Measurements from ENCODE around the gene GNG7.

The GNG7 gene

DNA sequence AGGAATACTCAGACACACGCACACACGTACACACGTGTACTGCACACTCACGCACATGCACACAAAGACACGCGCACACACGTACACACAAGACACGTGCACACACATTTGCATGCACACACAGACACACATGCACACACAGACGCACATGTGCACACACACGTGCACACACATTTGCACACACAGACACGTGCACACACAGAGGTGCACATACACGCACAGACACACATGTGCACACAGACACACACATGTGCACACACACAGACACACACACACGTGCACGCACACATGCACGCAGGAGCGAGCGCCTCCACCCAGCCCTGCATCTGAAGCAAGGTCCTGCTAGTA lies 145.4 kb downstream of the GNG7 start:
- Mint-ChIP-seq H3K9me3 (no peaks in the 10 kb centered on the region), H3K4me3 (no peak overlapping the region), H3K27ac (peak overlapping the region; percentile 15), H3K36me3 (ENCODE audit: low read depth) (no peaks in the 10 kb centered on the region), H3K4me1 (ENCODE audit: low read depth) (peaks cover 30% of the 10 kb centered on the region), H3K27me3 (ENCODE audit: low read depth) (no peaks in the 10 kb centered on the region)

DNA sequence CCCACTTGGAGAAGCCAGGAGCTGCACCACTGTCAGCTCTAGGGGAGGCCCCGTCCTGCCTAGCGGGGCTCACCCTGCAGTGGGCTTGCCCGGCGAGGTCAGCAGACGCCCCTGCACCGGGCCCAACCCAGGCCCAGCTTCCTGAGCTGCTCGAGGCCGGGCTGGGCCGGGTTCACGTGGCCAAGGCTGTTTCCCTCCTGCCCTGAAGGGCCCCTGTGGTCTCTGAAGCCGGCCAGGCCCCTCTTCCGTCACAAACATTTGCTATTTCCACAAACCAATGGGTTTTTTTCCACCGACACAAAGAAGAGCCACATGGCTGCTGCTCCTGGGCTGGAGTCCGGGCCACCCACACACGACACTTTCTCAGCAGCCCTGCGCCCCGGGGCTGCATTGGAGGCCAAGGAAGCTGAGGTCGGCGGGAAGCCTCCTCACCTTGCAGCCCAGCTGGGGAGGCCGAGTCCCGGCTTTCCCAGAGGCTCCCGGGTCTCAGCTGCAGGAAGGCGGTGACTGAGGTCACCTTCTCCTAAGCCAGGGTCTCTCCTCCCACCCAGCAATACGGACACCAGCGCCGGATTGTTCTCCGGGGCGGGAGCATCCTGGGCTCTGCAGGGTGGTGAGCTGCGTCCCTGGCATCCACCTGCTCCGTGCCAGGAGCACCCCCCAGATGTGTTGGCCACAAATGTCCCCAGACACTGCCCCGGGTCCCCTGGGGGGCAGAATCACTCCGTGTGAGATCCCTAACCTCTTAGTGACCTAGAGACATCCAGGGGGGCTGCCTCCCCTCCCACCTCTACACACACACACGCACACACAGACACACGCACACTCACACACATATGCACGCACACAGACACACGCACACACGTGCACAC lies 146.0 kb downstream of the GNG7 start:
- H3K27me3 Mint-ChIP-seq (ENCODE audit: low read depth), result no peaks in the 10 kb centered on the region
- H3K4me1 Mint-ChIP-seq (ENCODE audit: low read depth), result peaks cover 29% of the 10 kb centered on the region
- no peak overlapping the region for H3K4me3 Mint-ChIP-seq
- peak overlapping the region; percentile 15 for H3K27ac Mint-ChIP-seq
- no peaks in the 10 kb centered on the region for H3K9me3 Mint-ChIP-seq
- no peaks in the 10 kb centered on the region for H3K36me3 Mint-ChIP-seq (ENCODE audit: low read depth)

GRCh38 chr19:2555422-2556220 lies 146.9 kb downstream of the GNG7 start:
- Mint-ChIP-seq H3K27me3 (ENCODE audit: low read depth) (no peaks in the 10 kb centered on the region), H3K36me3 (ENCODE audit: low read depth) (no peaks in the 10 kb centered on the region), H3K9me3 (no peaks in the 10 kb centered on the region), H3K27ac (no peak overlapping the region), H3K4me3 (no peak overlapping the region), H3K4me1 (ENCODE audit: low read depth) (peaks cover 24% of the 10 kb centered on the region)

- H3K4me3 Mint-ChIP-seq, result no peak overlapping the region
- H3K27ac Mint-ChIP-seq, result peak overlapping the region; percentile 49
- H3K4me1 Mint-ChIP-seq (ENCODE audit: low read depth), result peaks cover 22% of the 10 kb centered on the region
- no peaks in the 10 kb centered on the region for H3K9me3 Mint-ChIP-seq
- H3K36me3 Mint-ChIP-seq (ENCODE audit: low read depth), result no peaks in the 10 kb centered on the region
- no peaks in the 10 kb centered on the region for H3K27me3 Mint-ChIP-seq (ENCODE audit: low read depth)
These were observed 147.6 kb downstream of the GNG7 start for GRCh38 chr19:2554856-2555255.

DNA sequence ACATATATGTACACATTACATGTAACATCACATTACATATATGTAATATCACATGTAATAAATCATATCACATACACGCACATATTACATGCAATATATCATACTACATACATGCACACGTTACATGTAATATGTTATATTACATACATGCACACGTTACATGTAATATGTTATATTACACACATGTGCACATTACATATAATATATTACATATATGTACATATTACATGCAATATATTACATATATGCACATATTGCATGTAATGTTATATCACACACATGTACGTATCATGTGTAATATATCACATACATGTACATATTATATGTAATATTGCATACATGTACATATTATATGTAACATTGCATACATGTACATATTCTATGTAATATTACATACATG lies 149.0 kb downstream of the GNG7 start:
- Mint-ChIP-seq H3K4me3 (no peak overlapping the region), H3K4me1 (ENCODE audit: low read depth) (peaks cover 20% of the 10 kb centered on the region), H3K36me3 (ENCODE audit: low read depth) (no peaks in the 10 kb centered on the region), H3K9me3 (no peaks in the 10 kb centered on the region), H3K27ac (no peak overlapping the region), H3K27me3 (ENCODE audit: low read depth) (no peaks in the 10 kb centered on the region)

DNA sequence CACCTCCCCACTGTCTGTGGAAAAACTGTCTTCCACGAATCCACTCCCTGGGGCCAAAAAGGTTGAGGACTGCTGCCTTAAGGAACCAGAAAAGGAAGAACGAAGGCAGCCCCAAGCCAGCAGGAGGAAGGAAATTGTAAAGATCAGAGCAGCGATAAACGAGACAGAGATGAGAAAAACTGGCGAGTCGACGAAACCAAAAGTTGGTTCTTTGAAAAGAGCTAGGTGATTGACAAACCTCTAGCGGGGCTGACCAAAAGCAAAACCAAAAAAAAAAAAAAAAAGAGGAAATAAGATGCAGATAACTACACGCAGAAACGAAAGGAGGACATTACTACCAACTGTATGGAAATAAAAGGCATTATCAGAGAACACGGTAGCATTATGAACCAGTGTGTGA lies 149.6 kb downstream of the GNG7 start:
- no peaks in the 10 kb centered on the region for H3K27me3 Mint-ChIP-seq (ENCODE audit: low read depth)
- H3K36me3 Mint-ChIP-seq (ENCODE audit: low read depth), result no peaks in the 10 kb centered on the region

DNA sequence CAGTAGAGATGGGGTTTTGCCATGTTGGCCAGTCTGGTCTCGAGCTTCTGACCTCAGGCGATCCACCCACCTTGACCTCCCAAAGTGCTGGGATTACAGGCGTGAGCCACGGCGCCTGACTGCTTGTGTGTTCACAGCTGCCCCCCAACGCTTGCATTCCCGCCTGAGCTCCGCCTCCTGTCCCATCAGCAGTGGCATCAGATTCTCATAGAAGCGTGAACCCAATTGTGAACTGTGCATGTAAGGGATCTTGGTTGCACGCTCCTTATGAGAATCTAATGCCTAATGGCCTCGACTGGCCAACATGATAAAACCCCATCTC lies 150.7 kb downstream of the GNG7 start:
- Mint-ChIP-seq H3K4me3 (no peak overlapping the region), H3K36me3 (ENCODE audit: low read depth) (no peaks in the 10 kb centered on the region), H3K4me1 (ENCODE audit: low read depth) (peaks cover 17% of the 10 kb centered on the region), H3K27me3 (ENCODE audit: low read depth) (no peaks in the 10 kb centered on the region), H3K9me3 (no peaks in the 10 kb centered on the region), H3K27ac (no peak overlapping the region)

More for the DNA sequence above, 149.6 kb downstream of the GNG7 start:
- H3K4me1 Mint-ChIP-seq (ENCODE audit: low read depth), result peaks cover 20% of the 10 kb centered on the region
- H3K27ac Mint-ChIP-seq, result peak overlapping the region; percentile 90
- peak overlapping the region; percentile 67 for H3K4me3 Mint-ChIP-seq
- no peaks in the 10 kb centered on the region for H3K9me3 Mint-ChIP-seq

DNA sequence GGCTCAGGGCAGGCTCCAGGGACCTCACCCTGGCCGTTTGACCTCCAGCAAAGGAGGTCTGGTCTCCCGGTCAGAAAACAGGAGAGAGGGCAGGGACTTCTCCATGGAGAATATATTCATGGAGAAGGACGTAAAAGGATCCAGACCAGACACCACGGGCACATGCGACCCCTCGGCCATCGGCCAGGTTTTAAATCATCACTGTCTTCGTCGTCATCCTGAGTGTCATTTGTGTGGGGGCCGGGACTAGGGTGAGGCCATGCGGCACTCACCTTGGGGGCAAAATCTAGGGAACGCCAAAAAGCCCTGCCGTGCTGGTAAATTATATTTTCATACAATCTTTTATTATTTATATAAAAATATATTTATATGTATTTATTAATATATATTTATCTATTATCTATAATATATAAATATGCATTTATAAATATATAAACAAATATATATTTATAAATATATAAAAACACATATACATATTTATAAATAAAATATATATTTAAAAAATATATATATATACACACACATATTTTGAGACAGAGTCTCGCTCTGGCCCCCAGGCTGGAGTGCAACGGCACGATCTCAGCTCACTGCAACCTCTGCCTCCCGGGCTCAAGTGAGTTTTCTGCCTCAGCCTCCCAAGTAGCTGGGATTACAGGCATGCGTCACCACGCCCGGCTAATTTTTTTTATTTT lies 151.2 kb downstream of the GNG7 start:
- no peak overlapping the region for H3K4me3 Mint-ChIP-seq
- H3K4me1 Mint-ChIP-seq (ENCODE audit: low read depth), result peaks cover 17% of the 10 kb centered on the region

DNA sequence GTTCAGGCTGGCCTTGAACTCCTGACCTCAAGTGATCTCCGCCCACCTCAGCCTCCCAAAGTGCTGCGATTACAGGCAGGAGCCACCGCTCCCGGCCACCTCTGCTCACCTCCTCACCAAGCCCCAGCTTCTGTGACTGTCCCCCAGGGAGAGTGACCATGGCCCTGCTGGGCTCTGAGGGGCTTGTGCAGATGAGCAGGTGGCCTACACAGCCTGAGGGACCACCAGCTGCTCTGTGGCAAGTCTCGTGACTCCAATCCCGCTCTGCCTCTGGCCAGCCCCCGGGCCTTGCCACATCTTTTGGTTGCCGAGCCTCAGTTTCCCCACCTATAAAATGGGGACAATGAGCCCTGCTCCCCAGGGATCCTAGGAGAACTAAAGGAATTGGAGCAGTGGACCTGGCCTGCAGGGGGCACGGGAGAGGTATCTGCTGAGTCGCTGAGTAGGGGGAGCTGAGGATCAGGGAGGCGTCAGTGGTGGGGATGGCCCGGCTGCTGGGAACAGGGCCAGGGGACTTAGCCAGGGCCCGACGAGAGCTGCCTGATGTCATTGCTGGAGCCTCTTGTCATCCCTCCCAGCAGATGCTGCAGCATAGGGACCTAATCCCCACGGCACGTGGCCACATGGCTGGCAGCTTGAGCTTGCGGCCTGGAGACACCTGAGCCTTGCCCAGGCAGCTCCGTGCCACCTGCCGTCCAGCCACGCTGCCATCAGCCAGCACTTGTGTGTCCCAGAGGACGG lies 151.9 kb downstream of the GNG7 start:
- Mint-ChIP-seq H3K27ac (no peak overlapping the region), H3K4me1 (ENCODE audit: low read depth) (peaks cover 17% of the 10 kb centered on the region), H3K27me3 (ENCODE audit: low read depth) (no peaks in the 10 kb centered on the region), H3K36me3 (ENCODE audit: low read depth) (no peaks in the 10 kb centered on the region), H3K4me3 (no peak overlapping the region), H3K9me3 (no peaks in the 10 kb centered on the region)

More for the DNA sequence above, 151.2 kb downstream of the GNG7 start:
- Mint-ChIP-seq H3K27me3 (ENCODE audit: low read depth) (no peaks in the 10 kb centered on the region), H3K9me3 (no peaks in the 10 kb centered on the region), H3K36me3 (ENCODE audit: low read depth) (no peaks in the 10 kb centered on the region), H3K27ac (no peak overlapping the region)

DNA sequence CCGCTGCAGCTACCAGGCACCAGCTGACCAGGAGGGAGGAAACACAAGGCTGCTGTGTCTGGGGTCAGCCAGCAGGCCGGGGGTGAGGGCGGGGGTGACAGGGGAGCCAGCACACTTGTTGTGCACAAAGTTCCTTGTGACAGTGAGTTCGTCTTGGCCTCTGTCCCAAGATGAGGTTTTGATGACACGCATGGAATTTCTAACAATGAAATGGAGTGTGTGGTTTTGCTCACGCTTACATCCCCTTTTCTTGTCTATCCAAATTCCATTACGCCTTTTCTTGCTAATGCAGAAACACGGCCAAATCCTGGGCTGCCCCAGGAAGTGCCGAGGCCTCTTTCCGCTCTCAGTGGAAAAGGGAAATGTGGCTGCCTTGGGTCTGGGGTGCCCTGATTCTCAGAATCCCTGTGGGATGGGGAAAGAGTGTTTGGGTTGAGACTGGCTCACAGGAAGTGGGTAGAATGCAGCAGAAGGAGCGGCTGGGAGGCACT lies 152.7 kb downstream of the GNG7 start:
- Mint-ChIP-seq H3K9me3 (no peaks in the 10 kb centered on the region), H3K4me1 (ENCODE audit: low read depth) (peaks cover 12% of the 10 kb centered on the region), H3K4me3 (no peak overlapping the region), H3K27ac (no peak overlapping the region), H3K27me3 (ENCODE audit: low read depth) (no peaks in the 10 kb centered on the region), H3K36me3 (ENCODE audit: low read depth) (no peaks in the 10 kb centered on the region)

- no peaks in the 10 kb centered on the region for H3K36me3 Mint-ChIP-seq (ENCODE audit: low read depth)
- peaks cover 12% of the 10 kb centered on the region for H3K4me1 Mint-ChIP-seq (ENCODE audit: low read depth)
- no peak overlapping the region for H3K4me3 Mint-ChIP-seq
- H3K27me3 Mint-ChIP-seq (ENCODE audit: low read depth), result no peaks in the 10 kb centered on the region
- no peaks in the 10 kb centered on the region for H3K9me3 Mint-ChIP-seq
- H3K27ac Mint-ChIP-seq, result no peak overlapping the region
These were observed 153.5 kb downstream of the GNG7 start for GRCh38 chr19:2548966-2549365.

GRCh38 chr19:2547721-2548120 lies 154.8 kb downstream of the GNG7 start:
- Mint-ChIP-seq H3K4me1 (ENCODE audit: low read depth) (peaks cover 20% of the 10 kb centered on the region), H3K36me3 (ENCODE audit: low read depth) (no peaks in the 10 kb centered on the region), H3K4me3 (no peak overlapping the region), H3K9me3 (no peaks in the 10 kb centered on the region), H3K27ac (no peak overlapping the region), H3K27me3 (ENCODE audit: low read depth) (no peaks in the 10 kb centered on the region)

GRCh38 chr19:2547033-2547680 lies 155.3 kb downstream of the GNG7 start:
- no peak overlapping the region for H3K4me3 Mint-ChIP-seq
- no peaks in the 10 kb centered on the region for H3K36me3 Mint-ChIP-seq (ENCODE audit: low read depth)
- H3K4me1 Mint-ChIP-seq (ENCODE audit: low read depth), result peaks cover 24% of the 10 kb centered on the region
- H3K27ac Mint-ChIP-seq, result no peak overlapping the region
- no peaks in the 10 kb centered on the region for H3K27me3 Mint-ChIP-seq (ENCODE audit: low read depth)
- H3K9me3 Mint-ChIP-seq, result no peaks in the 10 kb centered on the region

Measured in T-helper 1 cell treated with Interleukin-12 subunit alpha and Interleukin-12 subunit beta and Interleukin-4 antibody, amounts not matched to agents 30 μg/mL and 1 μg/mL, for 36 hours (primary cell).